Fibroblast of skin of right quadriceps (primary cell): ENCODE results near the gene POLA2.
"Not testable (repeated sequence)": the region's sequence is repeated elsewhere in the genome, so short reads cannot be mapped to it uniquely, and the experiment has no call there.

Source experiments
- DNase-seq: peaks from one replicate; pipeline ENCODE4 v3.0.0-alpha.2; 2013

POLA2 gene

GRCh38 chr11:65310215-65310614, 48.5 kb downstream of the POLA2 start:
- DNase-seq = peak; percentile 38

- DNase-seq = peak; percentile 21
Observed at GRCh38 chr11:65310736-65311135, 49.0 kb downstream of the POLA2 start.

- peak; percentile 17 for DNase-seq
Observed at GRCh38 chr11:65311170-65311678, 49.5 kb downstream of the POLA2 start.

- DNase-seq = peak; percentile 70
Observed at GRCh38 chr11:65314501-65315203, 52.9 kb downstream of the POLA2 start, which contains the start of gene CDC42EP2. CDC42EP2 (plus strand) TSS chr11:65314866; CDS start chr11:65320899, 6,033 bp downstream.

- peak; percentile 72 for DNase-seq
Observed at GRCh38 chr11:65315204-65315865, 53.6 kb downstream of the POLA2 start.

GRCh38 chr11:65315866-65316226, 54.1 kb downstream of the POLA2 start:
- DNase-seq = no peak

GRCh38 chr11:65316227-65317024, 54.7 kb downstream of the POLA2 start:
- peak; percentile 94 for DNase-seq

- DNase-seq = peak; percentile 72
Observed at GRCh38 chr11:65317025-65317786, 55.4 kb downstream of the POLA2 start.

- DNase-seq = no peak
Observed at GRCh38 chr11:65320386-65321075, 58.8 kb downstream of the POLA2 start.

- no peak for DNase-seq
Observed at GRCh38 chr11:65321076-65321475, 59.3 kb downstream of the POLA2 start.

- no peak for DNase-seq
Observed at GRCh38 chr11:65321828-65322485, 60.2 kb downstream of the POLA2 start.

GRCh38 chr11:65323813-65324212, 62.1 kb downstream of the POLA2 start:
- no peak for DNase-seq

- no peak for DNase-seq
Observed at GRCh38 chr11:65325435-65325834, 63.7 kb downstream of the POLA2 start.

- no peak for DNase-seq
Observed at GRCh38 chr11:65327021-65327420, 65.3 kb downstream of the POLA2 start.

- DNase-seq = no peak
Observed at GRCh38 chr11:65329478-65329877, 67.7 kb downstream of the POLA2 start.

- peak; percentile 88 for DNase-seq
Observed at GRCh38 chr11:65329944-65330403, 68.2 kb downstream of the POLA2 start.

- no peak for DNase-seq
Observed at GRCh38 chr11:65330544-65330943, 68.8 kb downstream of the POLA2 start.

GRCh38 chr11:65332591-65332990, 70.8 kb downstream of the POLA2 start:
- DNase-seq = not testable (repeated sequence)

- DNase-seq = no peak
Observed at GRCh38 chr11:65334696-65335295, 73.0 kb downstream of the POLA2 start.

GRCh38 chr11:65338676-65339075, 76.9 kb downstream of the POLA2 start:
- DNase-seq = no peak

- DNase-seq = no peak
Observed at GRCh38 chr11:65340226-65340625, 78.5 kb downstream of the POLA2 start.
